IPS-20b (cell line): ENCODE data around the gene ARMC9.

Experiments
- H3K27ac ChIP-seq: one replicate; pipeline ENCODE4 v1.5.1; 2013; ENCODE audit warnings: low read length
- H3K27me3 ChIP-seq: 2 replicates; pipeline ENCODE4 v1.6.1; 2013; ENCODE audit warnings: mild to moderate bottlenecking, low read length, inconsistent platforms; ENCODE audit not compliant: insufficient read depth
- H3K36me3 ChIP-seq: 2 replicates; pipeline ENCODE4 v1.6.1; 2013; ENCODE audit warnings: low read depth, mild to moderate bottlenecking, inconsistent platforms, low read length, moderate library complexity; ENCODE audit not compliant: insufficient read depth
- H3K4me1 ChIP-seq: 2 replicates; pipeline ENCODE4 v1.6.1; 2013; ENCODE audit warnings: mild to moderate bottlenecking, control low read depth, inconsistent platforms, low read length, moderate library complexity; ENCODE audit not compliant: insufficient read depth
- H3K4me3 ChIP-seq: 2 replicates; pipeline ENCODE4 v1.5.1; 2013; ENCODE audit warnings: mild to moderate bottlenecking, low read length, inconsistent platforms
- H3K9ac ChIP-seq: 2 replicates; pipeline ENCODE4 v1.6.1; 2013; ENCODE audit warnings: low read depth, mild to moderate bottlenecking, inconsistent platforms, low read length, moderate library complexity
- H3K9me3 ChIP-seq: 2 replicates; pipeline ENCODE4 v1.6.1; 2013; ENCODE audit warnings: mild to moderate bottlenecking, low read depth, low read length, inconsistent platforms; ENCODE audit not compliant: insufficient read depth

Gene ARMC9

DNA sequence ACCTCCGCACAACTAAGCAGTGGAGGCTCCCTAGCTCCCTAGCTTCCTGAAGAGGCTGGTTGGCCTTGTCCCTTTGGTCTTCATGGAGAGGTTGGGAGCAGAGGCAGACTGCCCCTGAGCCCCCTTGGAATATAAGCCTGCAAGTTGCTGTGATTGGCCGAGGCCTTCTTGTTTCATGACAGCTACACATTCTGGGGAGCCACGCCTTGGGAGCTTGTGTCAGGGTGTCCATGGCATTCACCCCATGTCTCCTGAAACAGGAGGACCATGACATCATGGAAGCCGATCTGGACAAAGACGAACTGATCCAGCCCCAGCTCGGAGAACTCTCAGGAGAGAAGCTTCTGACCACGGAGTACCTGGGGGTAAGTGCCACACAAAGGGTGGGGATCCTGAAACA is 133.1 kb downstream of the ARMC9 start:
- Histone ChIP-seq H3K4me3 (no peak overlapping the region), H3K9me3 (no peaks in the 10 kb centered on the region), H3K36me3 (peaks cover 13% of the 10 kb centered on the region), H3K27me3 (no peaks in the 10 kb centered on the region), H3K9ac (no peak overlapping the region), H3K4me1 (no peaks in the 10 kb centered on the region), H3K27ac (no peak overlapping the region)

DNA sequence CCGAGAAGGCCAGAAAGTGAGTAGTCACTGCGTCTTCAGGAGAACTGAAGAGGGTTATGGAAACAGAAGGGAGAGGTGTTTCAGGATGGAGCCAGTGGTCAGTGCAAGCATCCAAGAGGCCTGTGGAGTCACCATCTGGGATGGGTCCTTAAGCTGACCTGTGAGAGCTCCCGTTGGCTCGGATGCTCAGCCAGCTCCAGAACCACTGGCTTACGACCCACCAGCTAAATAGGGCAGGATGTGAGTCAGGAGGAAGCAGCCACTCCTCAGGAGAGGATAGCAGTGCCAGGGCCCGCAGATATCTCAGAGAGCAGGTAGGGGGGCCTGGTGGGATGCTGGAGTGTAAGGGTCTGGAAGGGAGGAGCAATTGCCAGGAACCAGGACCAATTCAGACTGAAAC is 134.0 kb downstream of the ARMC9 start:
- Histone ChIP-seq H3K4me1 (no peaks in the 10 kb centered on the region), H3K9me3 (no peaks in the 10 kb centered on the region), H3K36me3 (peaks cover 13% of the 10 kb centered on the region), H3K9ac (no peak overlapping the region), H3K4me3 (no peak overlapping the region), H3K27me3 (no peaks in the 10 kb centered on the region), H3K27ac (no peak overlapping the region)

- H3K4me3 ChIP-seq, result no peak overlapping the region
- no peaks in the 10 kb centered on the region for H3K4me1 ChIP-seq
- H3K36me3 ChIP-seq, result peaks cover 13% of the 10 kb centered on the region
- no peak overlapping the region for H3K27ac ChIP-seq
- no peak overlapping the region for H3K9ac ChIP-seq
- H3K9me3 ChIP-seq, result no peaks in the 10 kb centered on the region
- H3K27me3 ChIP-seq, result no peaks in the 10 kb centered on the region
Measured at GRCh38 chr2:231332872-231333500, 134.6 kb downstream of the ARMC9 start.

GRCh38 chr2:231334179-231334930 is 135.9 kb downstream of the ARMC9 start:
- no peaks in the 10 kb centered on the region for H3K27me3 ChIP-seq
- H3K4me3 ChIP-seq, result no peak overlapping the region
- H3K9ac ChIP-seq, result no peak overlapping the region
- H3K9me3 ChIP-seq, result no peaks in the 10 kb centered on the region
- no peaks in the 10 kb centered on the region for H3K4me1 ChIP-seq
- peaks cover 13% of the 10 kb centered on the region for H3K36me3 ChIP-seq
- no peak overlapping the region for H3K27ac ChIP-seq

GRCh38 chr2:231334981-231335380 is 136.6 kb downstream of the ARMC9 start:
- Histone ChIP-seq H3K4me1 (no peaks in the 10 kb centered on the region), H3K27ac (no peak overlapping the region), H3K36me3 (peaks cover 13% of the 10 kb centered on the region), H3K9me3 (no peaks in the 10 kb centered on the region), H3K4me3 (no peak overlapping the region), H3K27me3 (no peaks in the 10 kb centered on the region), H3K9ac (no peak overlapping the region)

- Histone ChIP-seq H3K9ac (no peak overlapping the region), H3K4me1 (no peaks in the 10 kb centered on the region), H3K4me3 (no peak overlapping the region), H3K27me3 (no peaks in the 10 kb centered on the region), H3K27ac (no peak overlapping the region), H3K36me3 (peaks cover 13% of the 10 kb centered on the region), H3K9me3 (no peaks in the 10 kb centered on the region)
Measured at GRCh38 chr2:231335591-231335990, 137.2 kb downstream of the ARMC9 start.

- Histone ChIP-seq H3K4me3 (no peak overlapping the region), H3K36me3 (peaks cover 13% of the 10 kb centered on the region), H3K4me1 (no peaks in the 10 kb centered on the region), H3K9ac (no peak overlapping the region), H3K9me3 (no peaks in the 10 kb centered on the region), H3K27me3 (no peaks in the 10 kb centered on the region), H3K27ac (no peak overlapping the region)
Measured at GRCh38 chr2:231336236-231336635, 137.8 kb downstream of the ARMC9 start.

DNA sequence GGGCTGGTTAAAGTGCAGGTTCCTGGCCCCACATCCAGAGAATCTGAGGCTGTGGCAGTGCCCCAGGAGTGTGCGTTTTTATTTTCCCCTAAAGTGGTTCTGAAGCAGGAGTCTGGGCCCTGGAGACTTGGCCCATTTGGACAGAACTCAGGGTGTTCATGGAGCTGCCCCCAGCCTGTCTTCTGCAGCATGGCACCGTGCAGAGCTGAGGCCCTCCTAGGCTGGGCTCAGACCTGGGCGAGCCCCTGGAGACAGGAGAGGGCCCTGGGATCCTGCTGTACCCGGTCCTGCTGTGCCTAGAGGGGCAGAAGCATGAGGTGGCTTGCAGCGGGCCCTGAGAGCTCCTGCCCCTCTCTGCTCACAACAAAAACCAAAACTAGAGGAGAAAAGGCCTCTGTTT is 138.3 kb downstream of the ARMC9 start:
- Histone ChIP-seq H3K4me1 (no peaks in the 10 kb centered on the region), H3K4me3 (no peak overlapping the region), H3K9ac (no peak overlapping the region), H3K27ac (no peak overlapping the region), H3K36me3 (peaks cover 11% of the 10 kb centered on the region), H3K27me3 (no peaks in the 10 kb centered on the region), H3K9me3 (no peaks in the 10 kb centered on the region)

- Histone ChIP-seq H3K9ac (no peak overlapping the region), H3K36me3 (peaks cover 6% of the 10 kb centered on the region), H3K27me3 (no peaks in the 10 kb centered on the region), H3K4me1 (no peaks in the 10 kb centered on the region), H3K4me3 (no peak overlapping the region), H3K9me3 (no peaks in the 10 kb centered on the region), H3K27ac (no peak overlapping the region)
Measured at GRCh38 chr2:231337807-231338759, 139.7 kb downstream of the ARMC9 start.

DNA sequence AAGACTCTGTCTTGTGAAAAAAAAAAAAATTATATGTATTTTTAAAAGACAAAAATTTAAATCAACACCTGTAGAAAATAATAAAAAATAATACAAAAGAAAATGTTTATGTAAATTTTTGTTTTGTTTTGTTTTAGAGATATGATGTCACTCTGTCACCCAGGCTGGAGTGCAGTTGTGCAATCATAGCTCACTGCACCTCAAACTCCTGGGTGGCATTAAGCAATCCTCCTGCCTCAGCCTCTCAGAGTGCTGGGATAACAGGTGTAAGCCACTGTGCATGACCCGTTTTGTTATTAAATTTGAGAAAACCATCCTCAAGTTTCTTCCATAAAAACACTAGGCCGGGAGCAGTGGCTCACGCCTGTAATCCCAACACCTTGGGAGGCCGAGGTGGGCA is 140.9 kb downstream of the ARMC9 start:
- Histone ChIP-seq H3K4me3 (no peak overlapping the region), H3K9ac (no peak overlapping the region), H3K27me3 (no peaks in the 10 kb centered on the region), H3K9me3 (no peaks in the 10 kb centered on the region), H3K27ac (no peak overlapping the region), H3K4me1 (no peaks in the 10 kb centered on the region), H3K36me3 (no peaks in the 10 kb centered on the region)

DNA sequence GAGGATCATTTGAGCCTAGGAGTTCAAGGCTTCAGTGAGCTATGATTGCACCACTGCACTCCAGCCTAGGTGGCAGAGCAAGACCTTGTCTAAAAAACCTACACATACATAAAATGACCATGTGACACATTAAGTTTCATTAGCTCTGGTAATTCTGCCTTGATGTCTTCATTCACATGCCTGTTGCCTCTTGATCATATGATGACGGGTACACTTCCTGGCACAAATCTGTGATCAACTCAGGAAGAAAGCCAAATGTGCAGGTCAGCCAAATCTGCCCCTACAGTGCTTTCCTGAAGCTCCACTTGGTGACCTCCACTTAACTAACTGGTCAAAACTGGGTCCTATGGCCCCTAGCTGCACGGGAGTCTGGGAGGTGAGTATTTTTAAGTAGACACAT is 142.7 kb downstream of the ARMC9 start:
- Histone ChIP-seq H3K27ac (no peak overlapping the region), H3K27me3 (no peaks in the 10 kb centered on the region), H3K4me3 (no peak overlapping the region), H3K4me1 (no peaks in the 10 kb centered on the region), H3K9ac (no peak overlapping the region), H3K9me3 (no peaks in the 10 kb centered on the region), H3K36me3 (no peaks in the 10 kb centered on the region)
